Activated B cell treated with CpG ODN at 0.5 μM for 24 hours (primary cell): ENCODE results near the gene WDR5. TPM values are rescaled to one million over a fixed set of nuclear protein-coding genes. Genes with fewer than 3 reads are reported as not detected.

Source experiments
- ATAC-seq: fragments of 200-7000 bp; cut with Tn5 transposase; one replicate; pipeline ENCODE4 v1.10.0; 2021; ENCODE audit warnings: low read depth, mild to moderate bottlenecking, moderate library complexity
- CTCF ChIA-PET: fragments of 350-600 bp; sonication (Branson Sonifier 250); formaldehyde crosslinking; loops from one replicate; lab custom pipeline; 2021; ENCODE audit warnings: antibody characterized with exemption; lab: Charles Lee
- POLR2A ChIA-PET: fragments of 350-600 bp; sonication (Branson Sonifier 250); formaldehyde crosslinking; loops from one replicate; lab custom pipeline; 2021; ENCODE audit warnings: antibody characterized with exemption; lab: Charles Lee
- DNase-seq: peaks from one replicate; pipeline ENCODE4 v3.0.0; 2022
- H3K27ac Mint-ChIP-seq: one replicate; pipeline ENCODE4 v1.8.0; 2020; ENCODE audit warnings: mixed read lengths
- H3K27me3 Mint-ChIP-seq: one replicate; pipeline ENCODE4 v1.8.0; 2021; ENCODE audit warnings: mixed read lengths
- H3K36me3 Mint-ChIP-seq: one replicate; pipeline ENCODE4 v1.8.0; 2021; ENCODE audit warnings: low read depth, mixed read lengths
- H3K4me1 Mint-ChIP-seq: one replicate; pipeline ENCODE4 v1.8.0; 2021; ENCODE audit warnings: mixed read lengths
- H3K4me3 Mint-ChIP-seq: one replicate; pipeline ENCODE4 v1.8.0; 2020; ENCODE audit warnings: mild to moderate bottlenecking, mixed read lengths
- H3K9me3 Mint-ChIP-seq: one replicate; pipeline ENCODE4 v1.8.0; 2020; ENCODE audit warnings: mixed read lengths
- intact Hi-C: fragments of 100-400 bp; cut with micrococcal nuclease; formaldehyde crosslinking; loops from one replicate; pipeline ENCODE4 v1.15.1; 2024
- total RNA-seq: library from RNA; stranded (reverse); gene quantifications from 2 replicates; pipeline ENCODE4 v1.2.3, GENCODE V29; 2022
- TF ChIP-seq, protein P1 (sequence below): fragments of 200-600 bp; IDR thresholded peaks from one replicate; pipeline ENCODE4 v1.8.0; 2022; ENCODE audit warnings: antibody characterized with exemption, mild to moderate bottlenecking

Gene WDR5
- total RNA-seq, 1 donor from 2014 or later, result 22.4 TPM

GRCh38 chr9:134145262-134145661 is 9.4 kb downstream of the WDR5 start:
- DNase-seq (no peak), ATAC-seq (no peak)
- TF ChIP-seq, protein P1, sequence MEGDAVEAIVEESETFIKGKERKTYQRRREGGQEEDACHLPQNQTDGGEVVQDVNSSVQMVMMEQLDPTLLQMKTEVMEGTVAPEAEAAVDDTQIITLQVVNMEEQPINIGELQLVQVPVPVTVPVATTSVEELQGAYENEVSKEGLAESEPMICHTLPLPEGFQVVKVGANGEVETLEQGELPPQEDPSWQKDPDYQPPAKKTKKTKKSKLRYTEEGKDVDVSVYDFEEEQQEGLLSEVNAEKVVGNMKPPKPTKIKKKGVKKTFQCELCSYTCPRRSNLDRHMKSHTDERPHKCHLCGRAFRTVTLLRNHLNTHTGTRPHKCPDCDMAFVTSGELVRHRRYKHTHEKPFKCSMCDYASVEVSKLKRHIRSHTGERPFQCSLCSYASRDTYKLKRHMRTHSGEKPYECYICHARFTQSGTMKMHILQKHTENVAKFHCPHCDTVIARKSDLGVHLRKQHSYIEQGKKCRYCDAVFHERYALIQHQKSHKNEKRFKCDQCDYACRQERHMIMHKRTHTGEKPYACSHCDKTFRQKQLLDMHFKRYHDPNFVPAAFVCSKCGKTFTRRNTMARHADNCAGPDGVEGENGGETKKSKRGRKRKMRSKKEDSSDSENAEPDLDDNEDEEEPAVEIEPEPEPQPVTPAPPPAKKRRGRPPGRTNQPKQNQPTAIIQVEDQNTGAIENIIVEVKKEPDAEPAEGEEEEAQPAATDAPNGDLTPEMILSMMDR, result no peak
- Mint-ChIP-seq H3K27me3 (no peaks in the 10 kb centered on the region), H3K4me3 (no peak overlapping the region), H3K4me1 (no peaks in the 10 kb centered on the region), H3K27ac (no peak overlapping the region), H3K9me3 (no peaks in the 10 kb centered on the region), H3K36me3 (peaks cover 79% of the 10 kb centered on the region)
- ChIA-PET POLR2A (no interaction called here), CTCF (no interaction called here)
- intact Hi-C loops, result no loop called here

DNA sequence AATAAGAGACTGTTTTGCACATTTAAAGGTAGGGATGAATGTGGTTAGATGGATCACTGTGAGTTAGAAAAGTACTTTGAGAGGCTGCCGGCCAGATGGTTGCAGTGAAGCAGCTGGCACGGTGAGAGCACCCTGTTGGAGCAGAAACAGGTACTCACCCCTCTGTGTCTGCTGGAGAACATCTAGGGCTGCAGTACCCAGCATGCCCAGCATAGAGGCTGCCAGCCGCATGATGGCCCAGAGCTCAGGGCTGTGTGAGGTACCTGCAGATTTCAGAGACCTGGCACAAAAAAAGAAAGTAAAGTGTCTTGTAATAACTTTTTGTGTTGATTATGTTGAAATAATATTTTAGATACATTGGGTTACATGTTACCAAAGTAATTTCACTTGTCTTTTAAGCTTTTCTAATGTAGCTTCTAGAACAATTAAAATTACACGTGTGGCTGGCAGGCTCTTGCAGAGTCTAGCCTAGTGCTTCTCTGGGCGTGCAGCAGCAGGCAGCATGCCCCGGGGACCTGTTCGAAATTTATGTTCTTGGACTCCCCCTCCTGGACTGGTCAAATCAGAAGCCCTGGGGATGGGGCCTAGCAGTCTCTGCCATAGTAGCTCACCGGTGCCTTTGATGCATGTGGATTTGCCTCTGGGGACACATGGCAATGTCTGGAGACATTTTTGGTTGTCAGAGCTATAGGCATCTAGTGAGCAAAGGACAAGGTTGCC is 11.1 kb downstream of the WDR5 start:
- Mint-ChIP-seq H3K27ac (no peak overlapping the region), H3K9me3 (no peaks in the 10 kb centered on the region), H3K4me3 (no peak overlapping the region), H3K4me1 (no peaks in the 10 kb centered on the region), H3K36me3 (peaks cover 76% of the 10 kb centered on the region), H3K27me3 (no peaks in the 10 kb centered on the region)
- ATAC-seq (no peak), DNase-seq (no peak)
- CTCF ChIA-PET, result no interaction called here
- TF ChIP-seq, protein P1, result no peak
- POLR2A ChIA-PET, result no interaction called here
- intact Hi-C loops, result no loop called here

- DNase-seq (no peak), ATAC-seq (no peak)
- no peak overlapping the region for H3K4me3 Mint-ChIP-seq
- TF ChIP-seq, protein P1, result no peak
- no peaks in the 10 kb centered on the region for H3K4me1 Mint-ChIP-seq
- H3K36me3 Mint-ChIP-seq, result peaks cover 75% of the 10 kb centered on the region
- no peak overlapping the region for H3K27ac Mint-ChIP-seq
- no peaks in the 10 kb centered on the region for H3K27me3 Mint-ChIP-seq
- ChIA-PET CTCF (no interaction called here), POLR2A (no interaction called here)
- H3K9me3 Mint-ChIP-seq, result no peaks in the 10 kb centered on the region
- intact Hi-C loops, result no loop called here
These were observed 13.5 kb downstream of the WDR5 start for GRCh38 chr9:134149380-134149779.

DNA sequence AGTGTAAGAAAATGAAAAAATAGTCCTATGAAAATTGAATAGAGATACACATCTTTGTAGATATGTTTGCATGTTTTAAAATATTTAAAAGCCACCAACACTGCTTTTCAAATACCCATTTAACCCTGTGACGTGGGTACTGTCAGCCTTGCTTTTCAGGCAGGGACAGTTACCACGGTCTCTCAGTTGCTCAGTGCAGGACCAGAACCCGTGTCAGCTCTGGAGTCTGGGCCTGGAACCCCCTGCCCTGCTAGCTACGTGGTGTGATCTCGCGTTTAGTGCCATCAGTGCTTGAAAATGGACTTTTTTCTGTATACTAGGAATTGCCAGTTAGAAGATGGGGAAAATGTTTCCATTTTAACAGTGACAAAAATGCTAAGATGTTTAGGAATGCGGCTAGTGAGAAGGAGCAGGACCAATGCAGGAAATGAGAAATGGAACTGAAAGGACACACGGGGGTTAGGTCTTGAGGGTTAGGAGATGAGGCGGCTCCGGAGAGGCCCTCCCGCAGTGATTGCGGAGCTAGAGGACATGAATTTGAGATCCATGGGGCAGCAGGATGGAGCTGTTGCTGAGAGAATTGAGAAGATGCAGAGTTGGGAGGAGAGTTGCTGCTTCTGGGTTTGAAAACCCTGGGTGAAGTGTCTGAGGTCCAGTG is 14.8 kb downstream of the WDR5 start:
- no peaks in the 10 kb centered on the region for H3K27me3 Mint-ChIP-seq
- TF ChIP-seq, protein P1, result no peak
- H3K4me3 Mint-ChIP-seq, result no peak overlapping the region
- H3K9me3 Mint-ChIP-seq, result no peaks in the 10 kb centered on the region
- ChIA-PET POLR2A (no interaction called here), CTCF (no interaction called here)
- intact Hi-C loops, result no loop called here
- no peak overlapping the region for H3K27ac Mint-ChIP-seq
- H3K36me3 Mint-ChIP-seq, result peaks cover 80% of the 10 kb centered on the region
- ATAC-seq, result no peak
- H3K4me1 Mint-ChIP-seq, result no peaks in the 10 kb centered on the region
- no peak for DNase-seq

DNA sequence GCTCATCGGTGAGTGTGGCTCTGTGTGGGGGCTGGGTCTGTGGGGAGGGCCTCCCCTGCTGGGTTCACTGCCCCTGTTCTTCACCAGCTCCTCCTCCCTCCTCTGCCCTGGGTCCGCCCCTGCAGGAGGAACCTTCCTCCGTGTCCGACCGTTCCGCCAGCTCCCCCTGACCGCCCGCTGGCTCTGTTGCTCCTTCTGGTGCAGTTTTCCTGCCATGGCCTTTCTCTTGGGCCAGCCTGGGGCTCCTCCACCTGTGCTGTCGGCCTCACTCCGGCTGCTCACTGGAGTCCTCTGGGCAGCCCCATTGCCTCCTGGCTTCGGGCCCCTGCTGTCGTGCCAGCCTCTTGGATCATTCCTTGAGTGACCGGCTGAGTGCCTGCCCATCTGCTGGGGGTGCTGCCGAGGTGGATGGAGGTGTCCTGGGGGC is 16.2 kb downstream of the WDR5 start:
- DNase-seq (no peak), ATAC-seq (no peak)
- Mint-ChIP-seq H3K27me3 (no peaks in the 10 kb centered on the region), H3K9me3 (no peaks in the 10 kb centered on the region), H3K27ac (no peak overlapping the region), H3K4me1 (no peaks in the 10 kb centered on the region), H3K36me3 (peaks cover 87% of the 10 kb centered on the region), H3K4me3 (no peak overlapping the region)
- ChIA-PET CTCF (no interaction called here), POLR2A (no interaction called here)
- TF ChIP-seq, protein P1, result no peak
- intact Hi-C loops, result no loop called here
